ENCODE results near the gene TTN.
A peak's percentile ranks its signal among the peaks of the same experiment; 100 is the strongest.
"Not testable (repeated sequence)": the region's sequence is repeated elsewhere in the genome, so short reads cannot be mapped to it uniquely, and the experiment has no call there.

Gene TTN

DNA sequence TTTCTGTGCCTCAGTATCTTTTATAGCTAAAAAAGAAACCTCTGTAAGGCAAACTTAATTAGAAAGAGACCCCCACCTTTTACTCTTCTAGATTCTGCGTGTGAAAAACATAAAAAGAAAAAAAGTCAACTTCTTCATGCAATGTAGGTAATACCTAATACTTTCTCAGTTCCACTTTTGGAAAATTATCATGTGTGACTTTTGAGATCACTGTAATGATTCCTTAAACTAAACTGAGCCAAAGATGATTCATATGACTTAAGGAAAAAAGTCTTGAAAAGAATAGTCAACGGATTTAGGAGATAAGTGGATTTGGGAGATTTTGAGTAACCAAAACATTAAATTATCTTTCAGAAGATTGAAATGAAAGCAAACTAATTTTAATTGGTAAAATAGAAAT lies 278.0 kb downstream of the TTN start:
- DNase-seq (ENCODE audit: low read depth): no peak

DNA sequence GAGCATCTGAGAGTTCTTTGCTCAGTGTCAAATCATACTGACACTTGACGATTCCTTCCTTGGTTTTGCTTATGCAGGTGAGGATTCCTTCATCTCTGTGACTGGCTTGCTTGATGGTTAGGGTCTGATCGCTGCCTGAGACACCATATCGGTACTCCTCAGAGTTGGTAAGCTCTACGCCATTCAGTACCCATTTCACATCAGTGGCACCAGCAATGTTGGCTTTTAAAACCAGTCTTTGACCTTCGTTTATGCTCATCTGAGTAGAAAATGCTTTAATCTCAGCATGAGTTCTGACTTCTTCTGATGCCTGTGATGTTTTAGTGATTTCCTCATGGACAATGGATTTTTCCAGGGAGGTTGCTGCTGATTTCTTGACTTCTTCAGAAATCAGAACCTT lies 278.6 kb downstream of the TTN start:
- DNase-seq (ENCODE audit: low read depth): no peak

DNA sequence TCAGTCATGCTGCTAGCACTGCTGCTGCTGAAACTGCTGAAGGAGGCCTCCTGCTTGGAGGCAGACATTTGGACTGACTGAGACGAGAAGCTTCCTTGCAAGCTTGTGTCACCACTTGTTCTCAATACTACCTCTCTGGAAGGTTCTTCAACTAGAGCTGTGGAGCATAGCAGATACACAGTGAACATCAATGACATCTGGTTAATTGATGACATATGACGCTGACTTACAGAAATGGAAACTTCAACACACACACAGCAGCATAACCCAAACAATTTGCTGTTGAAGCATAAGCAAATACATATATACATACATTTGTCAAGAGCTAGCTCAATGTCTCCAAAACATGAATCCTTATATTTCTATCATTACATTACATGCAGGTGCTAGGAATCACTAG lies 279.6 kb downstream of the TTN start:
- DNase-seq (ENCODE audit: low read depth): no peak

DNA sequence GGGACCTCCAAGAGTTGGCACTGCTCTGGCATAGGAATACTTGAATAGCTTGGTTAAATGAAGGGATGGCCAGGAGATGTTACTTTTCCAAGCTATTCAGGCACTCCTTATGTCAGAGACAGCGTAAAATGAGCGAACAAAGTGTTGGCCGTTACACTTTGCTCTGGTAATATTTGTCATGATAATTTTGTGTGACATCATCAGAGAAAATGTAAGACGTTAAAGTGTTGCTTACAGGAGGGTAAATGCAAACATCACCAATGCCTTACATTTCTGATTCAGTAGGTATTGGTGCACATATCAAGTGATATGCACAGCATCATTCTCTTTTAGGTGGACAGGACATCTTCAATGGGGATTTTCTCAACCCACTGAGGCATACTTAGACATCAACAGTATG lies 281.0 kb downstream of the TTN start:
- DNase-seq (ENCODE audit: low read depth): no peak

DNA sequence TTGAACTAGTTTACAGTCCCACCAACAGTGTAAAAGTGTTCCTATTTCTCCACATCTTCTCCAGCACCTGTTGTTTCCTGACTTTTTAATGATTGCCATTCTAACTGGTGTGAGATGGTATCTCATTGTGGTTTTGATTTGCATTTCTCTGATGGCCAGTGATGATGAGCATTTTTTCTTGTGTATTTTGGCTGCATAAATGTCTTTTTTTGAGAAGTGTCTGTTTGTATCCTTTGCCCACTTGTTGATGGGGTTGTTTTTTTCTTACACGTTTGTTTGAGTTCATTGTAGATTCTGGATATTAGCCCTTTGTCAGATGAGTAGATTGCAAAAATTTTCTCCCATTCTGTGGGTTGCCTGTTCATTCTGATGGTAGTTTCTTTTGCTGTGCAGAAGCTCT lies 281.8 kb downstream of the TTN start:
- not testable (repeated sequence) for DNase-seq (ENCODE audit: low read depth)

DNA sequence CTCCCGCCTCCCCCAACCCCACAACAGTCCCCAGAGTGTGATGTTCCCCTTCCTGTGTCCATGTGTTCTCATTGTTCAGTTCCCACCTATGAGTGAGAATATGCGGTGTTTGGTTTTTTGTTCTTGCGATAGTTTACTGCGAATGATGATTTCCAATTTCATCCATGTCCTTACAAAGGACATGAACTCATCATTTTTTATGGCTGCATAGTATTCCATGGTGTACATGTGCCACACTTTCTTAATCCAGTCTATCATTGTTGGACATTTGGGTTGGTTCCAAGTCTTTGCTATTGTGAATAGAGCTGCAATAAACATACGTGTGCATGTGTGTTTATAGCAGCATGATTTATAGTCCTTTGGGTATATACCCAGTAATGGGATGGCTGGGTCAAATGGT lies 282.2 kb downstream of the TTN start:
- DNase-seq (ENCODE audit: low read depth): not testable (repeated sequence)

DNA sequence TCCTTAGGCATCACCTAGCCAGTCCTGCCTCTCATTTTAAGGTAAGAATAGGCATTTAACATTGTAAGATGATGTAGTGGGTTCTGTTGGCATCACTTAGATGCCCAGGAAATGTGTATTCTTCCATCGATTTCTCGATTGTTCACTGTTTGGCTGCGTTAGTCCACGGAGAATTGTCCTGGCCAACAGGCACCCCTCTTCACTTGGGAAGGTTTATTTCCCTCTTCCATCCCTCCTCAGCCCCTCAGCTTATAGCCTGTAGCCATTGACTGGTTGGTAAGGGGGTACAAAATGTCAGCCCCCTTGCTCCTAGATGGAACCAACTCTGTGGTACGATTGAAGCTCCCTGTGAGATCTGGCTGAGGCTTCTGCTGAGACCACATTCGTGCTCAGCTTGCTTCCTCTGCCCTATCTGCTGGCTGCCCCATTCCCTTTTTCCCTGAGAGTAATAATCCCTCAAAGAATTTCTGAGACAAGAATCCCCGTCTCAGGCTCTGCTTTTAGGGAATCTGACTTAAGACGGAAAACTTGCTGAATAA lies 283.6 kb downstream of the TTN start:
- DNase-seq (ENCODE audit: low read depth): no peak

DNA sequence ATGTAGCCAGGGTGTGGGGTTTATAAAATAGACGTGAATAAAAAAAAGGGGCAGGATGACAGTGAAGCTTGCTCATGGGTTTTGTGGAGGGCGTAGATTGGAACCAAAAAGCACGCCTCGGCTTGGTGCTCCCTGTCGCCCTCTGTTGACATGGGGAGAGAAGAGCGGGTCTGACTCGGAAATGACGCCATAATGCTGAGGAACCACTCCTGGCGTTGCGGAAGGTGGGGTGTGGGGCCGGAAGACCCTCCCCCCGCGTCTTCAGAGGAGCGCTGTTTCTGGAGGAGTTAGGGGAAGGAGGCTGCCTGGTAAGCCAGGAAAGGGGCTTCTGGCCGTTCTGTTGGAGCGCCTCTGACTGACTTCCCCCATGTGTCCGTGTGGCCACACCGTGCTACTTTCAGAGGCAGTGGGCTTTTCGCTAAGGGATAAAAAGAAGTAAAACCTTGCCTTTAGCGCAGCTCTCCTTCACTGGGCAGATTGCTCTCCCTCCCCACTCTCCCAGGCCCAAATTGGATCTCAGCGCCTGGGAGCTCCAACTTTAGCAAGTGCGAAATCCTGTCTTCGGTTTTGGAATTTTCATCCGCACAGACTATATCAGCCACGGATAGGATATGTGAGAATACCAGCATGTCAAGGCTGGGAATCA lies 284.1 kb downstream of the TTN start:
- peak; percentile 51 for DNase-seq (ENCODE audit: low read depth)

DNA sequence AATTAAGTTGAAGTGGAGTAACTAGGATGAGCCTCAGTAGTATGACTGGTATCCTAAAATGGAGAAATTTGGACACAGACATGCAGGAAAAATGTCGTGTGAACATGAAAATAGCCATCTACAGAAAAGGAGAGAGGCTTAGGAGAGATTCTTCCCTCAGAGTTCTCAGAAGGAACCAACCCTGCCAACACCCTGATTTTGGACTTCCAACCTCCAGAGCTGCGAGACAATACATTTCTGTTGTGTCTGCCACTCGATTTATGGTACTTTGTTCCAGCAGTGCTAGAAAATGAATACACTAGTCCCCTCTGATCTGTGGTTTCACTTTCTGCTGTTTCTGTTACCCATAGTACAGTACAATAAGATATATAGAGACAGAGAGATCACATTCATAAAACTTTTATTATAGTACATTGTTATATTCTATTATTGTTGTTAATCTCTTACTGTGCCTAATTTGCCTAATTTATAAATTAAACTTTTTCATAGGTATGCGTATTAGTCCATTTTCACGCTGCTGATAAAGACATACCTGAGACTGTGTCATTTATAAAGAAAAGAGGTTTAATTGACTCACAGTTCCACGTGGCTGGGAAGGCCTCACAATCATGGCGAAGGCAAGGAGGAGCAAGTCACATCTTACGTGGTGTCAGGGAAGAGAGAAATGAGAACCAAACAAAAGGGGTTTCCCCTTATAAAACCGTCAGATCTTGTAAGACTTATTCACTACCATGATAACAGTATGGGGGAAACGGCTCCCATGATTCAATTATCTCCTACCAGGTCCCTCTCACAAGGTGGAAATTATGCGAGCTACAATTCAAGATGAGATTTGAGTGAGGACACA lies 285.7 kb downstream of the TTN start:
- no peak for DNase-seq (ENCODE audit: low read depth)

DNA sequence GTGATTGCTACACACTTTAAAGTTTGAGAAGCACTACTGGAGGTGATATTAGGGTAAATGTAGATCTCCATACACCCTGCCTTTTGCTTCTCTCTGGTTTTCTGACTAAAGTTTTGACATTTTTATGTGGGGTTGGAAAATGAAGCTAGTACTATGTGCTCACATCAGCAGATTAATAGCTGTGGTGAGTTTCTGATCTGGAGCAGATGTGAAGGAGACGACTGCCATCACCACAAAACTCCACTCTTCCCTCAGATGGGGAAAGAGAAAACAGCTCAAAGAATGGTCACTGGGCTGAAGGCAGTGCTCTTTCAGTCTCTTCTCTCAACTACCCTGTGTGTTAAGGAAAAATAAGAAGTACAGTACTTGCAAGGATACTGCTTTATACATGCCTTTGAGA lies 289.7 kb downstream of the TTN start:
- DNase-seq (ENCODE audit: low read depth): no peak

DNA sequence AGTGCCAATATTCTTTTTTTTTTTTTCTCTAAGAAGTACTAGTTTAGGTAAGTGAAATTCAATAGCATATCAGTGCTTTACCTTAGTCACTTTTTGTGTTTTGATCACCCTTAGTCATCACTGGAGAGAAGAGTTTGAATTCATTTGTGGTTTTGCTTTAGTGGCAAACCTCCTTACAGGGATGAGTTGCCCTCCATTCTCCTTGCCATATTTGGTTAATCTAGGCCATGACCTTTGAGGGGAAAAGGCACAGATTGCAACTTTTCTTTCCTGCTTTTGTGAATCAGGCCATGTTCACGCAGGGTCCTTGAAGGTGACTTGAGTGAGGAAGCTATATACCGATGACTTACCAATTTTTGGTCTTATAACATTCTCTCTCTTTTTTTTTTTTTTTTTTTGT lies 292.6 kb downstream of the TTN start:
- no peak for DNase-seq (ENCODE audit: low read depth)

DNA sequence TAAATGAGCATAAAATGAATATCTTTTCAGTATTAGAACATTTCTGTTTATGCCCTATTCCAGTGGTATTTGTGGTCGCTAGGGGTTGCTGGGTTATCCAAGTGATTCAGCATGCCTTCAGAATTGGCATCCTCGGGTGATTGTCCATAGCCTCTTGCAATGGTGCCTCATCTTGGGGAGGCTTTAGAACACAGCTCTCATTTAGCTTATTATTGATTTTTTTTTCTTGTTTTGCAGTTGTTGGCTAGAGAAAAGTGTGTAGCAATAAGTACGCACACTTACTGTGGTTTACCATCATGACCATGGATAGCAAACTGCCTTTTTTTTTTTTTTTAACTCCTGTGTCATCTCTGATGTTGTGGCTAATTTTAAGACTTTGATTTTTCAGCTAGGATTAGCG lies 293.3 kb downstream of the TTN start:
- DNase-seq (ENCODE audit: low read depth): no peak

DNA sequence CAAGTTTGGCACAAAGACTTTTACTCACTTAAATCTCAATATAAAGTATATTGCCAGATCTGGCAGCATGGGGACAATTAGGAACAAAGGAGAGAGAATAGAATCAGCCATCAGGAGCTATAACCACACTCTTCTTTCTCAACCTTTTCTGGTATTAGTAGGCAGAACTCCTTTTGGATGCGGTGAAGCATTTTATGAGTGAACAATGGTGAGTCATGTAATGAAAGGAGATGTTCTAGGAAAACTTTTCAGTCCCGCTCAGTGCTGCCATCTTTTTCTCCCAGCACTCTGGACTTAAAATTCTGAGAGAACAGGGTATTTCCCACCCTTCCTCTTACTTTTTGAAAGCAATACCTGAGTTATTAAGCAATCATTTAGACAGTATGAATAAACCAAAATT lies 294.7 kb downstream of the TTN start:
- no peak for DNase-seq (ENCODE audit: low read depth)

DNA sequence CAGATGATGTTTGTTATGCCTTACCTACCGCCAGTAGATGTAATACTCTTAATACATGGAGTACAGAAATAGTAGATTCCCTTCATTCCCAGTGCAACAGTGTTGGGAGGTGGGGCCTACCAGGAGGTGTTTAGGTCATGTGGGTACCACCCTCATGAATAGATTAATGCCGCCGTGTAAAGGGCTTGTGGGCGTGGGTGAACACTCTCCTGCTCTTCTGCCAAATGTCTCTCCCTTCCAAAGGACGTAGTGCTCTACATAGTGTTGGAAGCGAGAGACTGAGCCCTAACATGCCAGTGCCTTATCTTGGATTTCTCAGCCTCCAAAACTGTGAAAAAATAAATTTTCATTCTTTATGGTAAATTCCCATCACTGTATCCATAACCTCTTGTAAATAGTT lies 296.8 kb downstream of the TTN start:
- no peak for DNase-seq (ENCODE audit: low read depth)

DNA sequence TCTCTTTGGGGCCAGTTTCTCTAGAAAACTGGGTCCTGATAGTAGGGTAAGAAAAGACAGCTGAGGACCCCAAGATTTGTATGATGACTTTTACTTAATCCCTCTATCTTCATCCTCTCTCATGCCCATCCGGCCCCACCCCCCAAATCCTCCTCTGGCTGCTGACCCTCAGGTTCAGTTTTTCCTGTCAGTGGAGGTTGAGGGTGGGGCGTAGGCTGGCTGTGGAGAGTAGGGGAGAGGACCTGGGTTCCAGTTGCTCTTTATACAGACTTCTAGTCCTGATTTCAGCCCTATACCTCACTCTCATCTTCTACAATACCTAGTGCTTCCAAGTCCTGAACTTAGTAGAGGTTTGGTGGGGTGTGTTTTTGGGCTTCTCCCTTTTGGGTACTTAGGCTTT lies 298.6 kb downstream of the TTN start:
- DNase-seq (ENCODE audit: low read depth): no peak

DNA sequence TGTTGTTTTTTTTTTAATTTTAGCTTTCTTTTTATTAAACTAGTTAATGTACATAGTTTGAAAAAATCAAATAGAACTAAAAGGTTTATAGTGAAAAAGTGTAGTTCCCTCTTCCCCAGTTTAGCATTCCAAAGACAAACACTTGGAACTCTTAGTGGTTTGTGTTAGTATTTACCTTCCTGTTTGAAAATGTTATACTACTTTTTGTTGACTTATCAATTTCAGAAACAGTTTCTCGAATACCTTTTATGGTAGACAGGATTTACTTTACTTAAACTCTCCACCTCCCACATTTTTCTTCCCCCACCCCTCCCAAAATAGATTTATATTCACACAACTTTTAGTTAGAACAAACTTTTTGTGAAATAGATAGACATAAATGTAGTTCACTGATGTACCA lies 300.3 kb downstream of the TTN start:
- no peak for DNase-seq (ENCODE audit: low read depth)

DNA sequence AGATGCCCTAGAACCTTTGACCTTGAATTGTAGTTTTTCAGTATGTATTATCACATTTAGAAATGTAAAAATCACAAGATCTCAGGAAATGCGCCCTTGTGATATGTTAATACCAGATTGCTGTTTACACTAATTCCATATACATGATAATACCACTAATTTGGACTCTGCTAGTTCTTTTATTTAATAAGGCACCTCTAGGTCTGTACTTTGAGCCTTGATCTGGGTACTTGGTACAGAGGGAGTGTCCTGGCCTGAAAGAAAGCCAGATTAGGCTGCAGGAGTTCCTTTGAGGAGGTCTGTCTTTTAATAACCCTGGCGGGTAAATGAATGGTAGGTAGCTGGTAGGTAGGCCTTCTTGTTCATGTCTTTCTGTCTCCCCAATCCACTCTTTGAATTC lies 300.7 kb downstream of the TTN start:
- DNase-seq (ENCODE audit: low read depth): no peak

DNA sequence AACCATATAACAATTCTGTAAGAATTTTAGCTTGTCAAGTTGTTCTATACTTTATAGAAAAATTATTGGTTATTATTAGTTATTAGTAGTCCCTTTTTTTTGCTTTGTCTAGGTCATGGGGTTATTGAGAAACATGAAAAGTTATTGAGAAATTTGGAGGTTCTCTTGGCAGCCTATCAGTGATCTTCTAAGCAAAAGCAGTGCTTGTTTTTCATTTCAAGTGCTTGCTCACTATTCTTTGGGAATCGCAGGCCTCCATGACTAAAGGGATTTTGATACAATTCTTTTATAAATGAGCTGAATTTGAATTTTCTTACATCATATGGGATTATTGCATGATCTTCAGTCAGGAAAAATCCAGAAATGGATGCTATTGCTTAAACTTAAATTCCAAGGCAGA lies 301.1 kb downstream of the TTN start:
- no peak for DNase-seq (ENCODE audit: low read depth)

DNA sequence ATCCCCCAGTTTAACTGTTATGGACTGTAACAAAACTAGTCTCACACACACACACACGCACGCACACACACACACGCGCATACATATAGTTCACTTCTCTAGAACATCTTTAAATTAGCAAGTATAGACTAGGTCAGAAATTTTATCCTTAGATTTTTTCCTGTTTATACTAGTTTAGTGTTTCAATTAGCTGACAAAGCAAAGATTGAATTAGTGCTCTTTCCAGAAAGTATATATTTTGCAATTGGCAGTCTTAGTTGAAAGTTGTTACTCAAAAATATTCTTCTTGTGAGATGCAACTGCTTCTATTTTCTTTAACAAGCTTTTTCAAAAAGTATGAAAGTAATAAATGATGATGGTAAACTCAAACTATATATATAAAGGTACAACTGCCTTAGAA lies 304.5 kb downstream of the TTN start:
- DNase-seq (ENCODE audit: low read depth): no peak

DNA sequence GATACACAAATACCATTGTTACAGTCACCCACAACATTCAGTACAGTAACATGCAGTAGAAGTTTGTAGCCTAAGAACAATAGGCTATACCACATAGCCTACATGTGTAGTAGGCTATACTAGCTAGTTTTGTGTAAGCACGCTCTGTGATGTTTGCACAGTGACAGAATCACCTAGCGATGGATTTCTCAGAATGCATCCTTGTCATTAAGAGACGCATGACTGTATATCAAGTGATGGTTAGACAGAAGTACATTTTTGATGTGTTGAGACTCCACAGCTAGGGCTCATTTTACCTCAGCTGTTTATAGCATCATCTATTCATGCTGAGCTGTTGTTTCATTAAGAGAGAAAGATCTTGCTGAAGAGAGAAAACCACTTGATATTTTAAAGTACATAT lies 307.6 kb downstream of the TTN start:
- DNase-seq (ENCODE audit: low read depth): no peak

DNA sequence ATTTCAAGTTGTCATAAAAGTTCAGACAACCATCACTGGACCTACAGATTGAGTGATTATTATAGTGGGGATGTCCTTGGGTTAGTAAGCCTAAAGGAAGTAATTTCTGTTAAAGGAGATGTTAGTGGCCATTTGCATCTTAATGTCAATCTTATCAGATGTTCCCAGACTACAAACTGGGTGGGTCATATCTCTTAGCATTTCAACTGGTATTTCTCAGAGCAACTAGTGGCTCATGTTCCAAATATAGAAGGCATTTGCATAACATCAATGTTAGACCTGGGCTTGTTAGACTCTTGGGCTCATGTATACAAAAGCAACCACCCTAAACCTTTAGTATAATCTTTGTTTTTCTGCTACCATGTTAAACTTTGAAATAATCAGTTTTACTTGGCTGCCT lies 309.1 kb downstream of the TTN start:
- no peak for DNase-seq (ENCODE audit: low read depth)

DNA sequence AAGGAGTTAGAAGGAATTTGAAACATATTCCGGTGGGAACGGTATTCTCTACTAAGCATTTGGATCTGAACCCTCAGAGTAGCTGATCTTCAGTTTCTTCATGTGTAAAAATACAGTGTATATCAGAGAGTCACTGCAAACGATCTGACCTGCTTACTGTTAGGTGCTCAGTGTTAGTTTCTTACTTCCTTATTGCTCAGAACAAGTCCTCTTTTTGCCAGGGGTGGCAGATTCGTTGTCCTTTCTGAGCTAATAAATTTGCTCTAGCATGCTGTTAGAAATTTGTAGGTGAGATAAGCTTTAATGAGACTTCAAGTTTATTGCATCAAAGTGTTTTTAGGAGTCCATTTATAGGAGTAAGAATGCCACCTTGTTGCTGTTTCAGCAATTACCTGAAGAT lies 311.2 kb downstream of the TTN start:
- DNase-seq (ENCODE audit: low read depth): no peak

DNA sequence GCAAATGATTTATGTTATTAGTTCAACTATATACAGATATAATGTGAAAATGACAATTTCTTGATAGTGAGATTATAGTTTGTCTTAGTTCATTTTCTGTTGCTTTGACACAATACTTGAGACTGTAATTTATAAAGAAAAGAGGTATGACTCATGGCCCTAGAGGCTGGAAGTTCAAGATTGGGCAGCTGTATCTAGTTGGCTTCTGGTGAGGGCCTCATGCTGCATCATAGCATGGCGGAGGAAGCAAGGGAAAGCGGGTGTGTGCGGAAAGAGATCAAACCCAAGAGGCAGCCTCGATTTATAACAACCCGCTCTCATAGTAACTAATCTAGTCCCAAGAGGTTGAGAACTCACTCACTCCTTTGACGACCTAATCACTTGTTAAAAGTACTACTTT lies 315.6 kb downstream of the TTN start:
- no peak for DNase-seq (ENCODE audit: low read depth)

DNA sequence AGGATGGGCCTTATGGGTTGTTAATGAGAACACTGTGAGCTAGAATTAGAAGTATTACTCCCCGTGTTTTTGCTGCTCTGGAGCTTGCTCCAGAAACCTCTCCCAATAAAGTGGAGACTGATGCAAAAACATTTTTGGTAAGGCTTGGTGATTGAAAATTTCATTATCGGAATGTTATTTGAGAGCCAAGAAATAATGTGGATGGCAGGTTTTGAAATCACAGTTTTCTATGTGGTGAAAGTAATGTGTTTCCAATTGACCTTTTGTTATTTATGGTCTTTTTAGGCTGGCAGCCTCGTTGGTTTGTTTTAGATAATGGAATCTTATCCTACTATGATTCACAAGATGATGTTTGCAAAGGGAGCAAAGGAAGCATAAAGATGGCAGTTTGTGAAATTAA lies 321.9 kb downstream of the TTN start:
- no peak for DNase-seq (ENCODE audit: low read depth)

Measured in stimulated activated CD8-positive, alpha-beta memory T cell treated with anti-CD3 and anti-CD28 coated beads, Interleukin-15, amount 100 ng/mL, for 1 hour (primary cell).